Thoracic aorta (tissue), 2 donors: Measurements from ENCODE around the gene PANK4. TPM values are rescaled to one million over a fixed set of nuclear protein-coding genes. Genes with fewer than 3 reads are reported as not detected.

Experiments
- ATAC-seq: fragments of 150-250 bp; one replicate; pipeline ENCODE4 v1.8.0; 2017; ENCODE audit warnings: low read depth; ENCODE audit not compliant: insufficient number of reproducible peaks, low FRiP score
- DNase-seq: peaks from one replicate; pipeline ENCODE4 v3.0.0-alpha.2; 2020; ENCODE audit warnings: low spot score
- H3K27ac ChIP-seq, 2 donors: fragments of 200-600 bp; sonication (generic); 1 replicate in 1 of 2; 2 replicates in 1 of 2; pipeline ENCODE4 v1.5.1; 2016; ENCODE audit warnings: mild to moderate bottlenecking in 2 of 2, moderate library complexity in 2 of 2
- H3K27me3 ChIP-seq: fragments of 200-600 bp; sonication (generic); replicated peaks from 2 replicates; pipeline ENCODE4 v1.6.0; 2016; ENCODE audit warnings: mild to moderate bottlenecking; ENCODE audit not compliant: insufficient read depth
- H3K36me3 ChIP-seq: fragments of 200-600 bp; sonication (generic); one replicate; pipeline ENCODE4 v1.5.1; 2016
- H3K4me1 ChIP-seq, 2 donors: fragments of 200-600 bp; sonication (generic); 1 replicate in 1 of 2; 2 replicates in 1 of 2; pipeline versions ENCODE4 v1.5.1 to v1.6.0; 2016; ENCODE audit warnings: low read depth in 2 of 2, mild to moderate bottlenecking in 1 of 2; ENCODE audit not compliant: control insufficient read depth in 1 of 2
- H3K4me3 ChIP-seq: fragments of 200-600 bp; sonication (generic); 2 replicates; pipeline ENCODE4 v1.5.1; 2016; ENCODE audit warnings: mild to moderate bottlenecking
- H3K9me3 ChIP-seq: fragments of 200-600 bp; sonication (generic); 2 replicates; pipeline ENCODE4 v1.5.1; 2016
- CTCF ChIP-seq: fragments of 200-600 bp; sonication (generic); IDR thresholded peaks from one replicate; pipeline ENCODE4 v1.5.1; 2019; ENCODE audit warnings: antibody characterized with exemption
- total RNA-seq, 2 donors: library from RNA; depleted of rRNA; stranded (reverse); fragments of >200 nt; gene quantifications; one replicate each; pipeline versions ENCODE4 v1.1.0 to v1.2.3, GENCODE V29; 2016

Gene PANK4
- total RNA-seq, 2 donors from 2014 or later: 27.1 to 32.0 TPM

GRCh38 chr1:2512862-2513421 lies 13.5 kb downstream of the PANK4 start:
- no peak for DNase-seq
- TF ChIP-seq CTCF: no peak
- Histone ChIP-seq H3K4me3 (no peak overlapping the region), H3K27ac (no peak overlapping the region), H3K27me3 (no peaks in the 10 kb centered on the region), H3K9me3 (no peaks in the 10 kb centered on the region), H3K4me1 (no peaks in the 10 kb centered on the region), H3K36me3 (peaks cover 81% of the 10 kb centered on the region)
- no peak for ATAC-seq

GRCh38 chr1:2510366-2511155 lies 15.8 kb downstream of the PANK4 start:
- TF ChIP-seq CTCF: no peak
- H3K27ac ChIP-seq: no peak overlapping the region
- DNase-seq: no peak
- H3K27me3 ChIP-seq: no peaks in the 10 kb centered on the region
- H3K36me3 ChIP-seq: peaks cover 60% of the 10 kb centered on the region
- ATAC-seq: no peak
- no peak overlapping the region for H3K4me3 ChIP-seq
- H3K4me1 ChIP-seq: no peaks in the 10 kb centered on the region
- H3K9me3 ChIP-seq: no peaks in the 10 kb centered on the region

GRCh38 chr1:2509589-2509988 lies 16.8 kb downstream of the PANK4 start:
- Histone ChIP-seq H3K36me3 (peaks cover 51% of the 10 kb centered on the region), H3K4me1 (no peaks in the 10 kb centered on the region), H3K27me3 (no peaks in the 10 kb centered on the region), H3K27ac (no peak overlapping the region), H3K9me3 (no peaks in the 10 kb centered on the region), H3K4me3 (no peak overlapping the region)
- TF ChIP-seq CTCF: no peak
- ATAC-seq (no peak), DNase-seq (no peak)

- Histone ChIP-seq H3K36me3 (peaks cover 45% of the 10 kb centered on the region), H3K4me1 (no peaks in the 10 kb centered on the region), H3K27ac (no peak overlapping the region), H3K27me3 (no peaks in the 10 kb centered on the region), H3K9me3 (no peaks in the 10 kb centered on the region), H3K4me3 (no peak overlapping the region)
- ATAC-seq (no peak), DNase-seq (no peak)
- TF ChIP-seq CTCF: no peak
Measured at GRCh38 chr1:2508751-2509150, 17.6 kb downstream of the PANK4 start.

- TF ChIP-seq CTCF: no peak
- no peak overlapping the region for H3K27ac ChIP-seq
- no peaks in the 10 kb centered on the region for H3K27me3 ChIP-seq
- no peak overlapping the region for H3K4me3 ChIP-seq
- no peaks in the 10 kb centered on the region for H3K4me1 ChIP-seq
- H3K36me3 ChIP-seq: peaks cover 40% of the 10 kb centered on the region
- ATAC-seq: no peak
- no peaks in the 10 kb centered on the region for H3K9me3 ChIP-seq
- no peak for DNase-seq
Measured at GRCh38 chr1:2508180-2508579, 18.2 kb downstream of the PANK4 start.
